Dedifferentiated amniotic fluid mesenchymal stem cell (primary cell): Measurements from ENCODE around the gene PLAA.

ENCODE experiments used
- DNase-seq: peaks from one replicate; pipeline ENCODE4 v3.0.0-alpha.2; 2016; ENCODE audit errors: extremely low spot score

PLAA gene

DNA sequence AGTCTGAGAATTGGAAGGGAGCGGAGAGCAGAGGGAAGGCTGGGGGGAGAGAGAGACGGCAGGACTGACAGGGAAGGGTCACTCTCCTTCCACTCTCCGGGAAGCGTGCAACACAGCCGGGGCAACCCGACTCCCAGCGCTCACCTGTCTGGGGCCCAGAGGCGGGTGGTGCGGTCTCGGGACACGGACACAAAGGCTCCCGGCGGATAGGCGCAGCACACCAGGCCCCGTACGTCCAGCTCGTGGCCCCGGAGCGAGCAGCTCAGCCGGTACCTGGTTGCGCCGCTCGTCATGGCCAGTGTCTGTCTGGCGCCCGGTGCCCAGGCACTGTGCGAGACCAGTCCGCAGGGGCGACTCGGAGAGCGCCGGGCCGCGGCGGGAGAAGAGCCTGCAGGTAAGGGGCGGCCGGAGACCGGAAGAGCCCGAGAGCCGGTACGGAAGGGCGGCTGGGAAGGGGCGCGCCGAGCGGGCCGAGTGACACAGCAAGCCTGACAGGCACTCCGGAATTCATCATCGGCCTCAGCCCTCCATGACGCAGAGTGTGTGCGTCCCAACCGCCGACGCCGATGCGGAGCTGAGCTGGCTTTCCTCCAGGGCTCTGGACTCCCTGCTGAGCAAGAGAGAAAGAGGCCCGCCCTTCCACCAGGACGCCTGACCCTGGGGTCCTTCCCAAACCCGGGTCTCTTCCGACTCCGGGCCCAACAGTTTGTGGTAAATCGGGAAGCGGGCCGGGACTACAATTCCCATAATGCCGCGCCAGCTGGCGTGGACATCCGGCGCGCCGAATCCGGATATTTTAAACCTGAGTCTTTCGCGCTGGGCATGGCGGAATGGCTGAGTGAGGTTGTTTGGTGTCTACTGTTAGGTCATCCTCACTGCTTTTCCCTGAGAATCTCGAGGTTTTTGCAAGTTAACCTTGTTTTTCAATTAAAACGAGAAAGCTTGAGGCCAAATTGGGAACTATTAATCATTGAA lies at the start of gene PLAA:
PLAA (minus strand) TSS at position 490 of the 975 bp plus-strand sequence; CDS start at position 293, 197 bp downstream.
- DNase-seq, result peak; percentile 91

DNA sequence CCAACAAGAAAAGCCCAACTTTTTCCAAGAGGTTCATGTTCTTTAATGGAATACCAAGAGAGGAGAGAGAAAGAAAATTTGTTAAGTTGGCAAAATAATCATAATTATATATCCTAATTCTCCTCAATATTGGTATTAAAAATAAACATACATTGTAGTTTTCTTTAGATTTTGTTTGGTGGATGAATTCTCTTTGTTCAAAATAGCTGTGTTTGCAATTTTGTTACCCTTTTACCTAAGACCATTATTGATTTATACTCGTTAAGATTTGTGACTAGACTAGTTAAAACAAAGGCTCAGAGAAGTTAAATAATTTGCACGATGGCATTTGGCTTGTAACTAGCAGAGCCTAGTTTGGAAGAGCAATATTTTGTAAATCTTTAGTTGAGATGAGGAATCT lies 48.8 kb upstream of the PLAA start:
- DNase-seq, result no peak

DNA sequence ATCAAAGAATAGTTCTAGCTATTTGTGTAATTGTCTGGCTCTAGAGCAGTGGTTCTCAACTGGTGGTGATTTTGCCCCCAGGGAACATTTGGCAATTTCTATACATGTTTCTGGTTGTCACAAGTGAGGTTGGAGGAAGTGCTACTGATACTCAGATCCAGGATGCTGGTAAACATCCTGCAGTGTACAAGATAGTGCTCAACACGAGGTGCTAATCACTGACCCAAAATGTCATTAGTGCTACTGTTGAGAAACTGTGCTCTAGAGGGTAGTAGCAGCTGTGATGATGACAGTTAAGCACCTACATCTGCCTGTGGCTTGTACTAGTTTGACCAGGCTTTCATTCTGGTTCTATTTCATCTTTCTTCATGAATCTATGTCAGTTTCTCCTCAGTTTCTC lies 36.3 kb upstream of the PLAA start:
- DNase-seq, result no peak

DNA sequence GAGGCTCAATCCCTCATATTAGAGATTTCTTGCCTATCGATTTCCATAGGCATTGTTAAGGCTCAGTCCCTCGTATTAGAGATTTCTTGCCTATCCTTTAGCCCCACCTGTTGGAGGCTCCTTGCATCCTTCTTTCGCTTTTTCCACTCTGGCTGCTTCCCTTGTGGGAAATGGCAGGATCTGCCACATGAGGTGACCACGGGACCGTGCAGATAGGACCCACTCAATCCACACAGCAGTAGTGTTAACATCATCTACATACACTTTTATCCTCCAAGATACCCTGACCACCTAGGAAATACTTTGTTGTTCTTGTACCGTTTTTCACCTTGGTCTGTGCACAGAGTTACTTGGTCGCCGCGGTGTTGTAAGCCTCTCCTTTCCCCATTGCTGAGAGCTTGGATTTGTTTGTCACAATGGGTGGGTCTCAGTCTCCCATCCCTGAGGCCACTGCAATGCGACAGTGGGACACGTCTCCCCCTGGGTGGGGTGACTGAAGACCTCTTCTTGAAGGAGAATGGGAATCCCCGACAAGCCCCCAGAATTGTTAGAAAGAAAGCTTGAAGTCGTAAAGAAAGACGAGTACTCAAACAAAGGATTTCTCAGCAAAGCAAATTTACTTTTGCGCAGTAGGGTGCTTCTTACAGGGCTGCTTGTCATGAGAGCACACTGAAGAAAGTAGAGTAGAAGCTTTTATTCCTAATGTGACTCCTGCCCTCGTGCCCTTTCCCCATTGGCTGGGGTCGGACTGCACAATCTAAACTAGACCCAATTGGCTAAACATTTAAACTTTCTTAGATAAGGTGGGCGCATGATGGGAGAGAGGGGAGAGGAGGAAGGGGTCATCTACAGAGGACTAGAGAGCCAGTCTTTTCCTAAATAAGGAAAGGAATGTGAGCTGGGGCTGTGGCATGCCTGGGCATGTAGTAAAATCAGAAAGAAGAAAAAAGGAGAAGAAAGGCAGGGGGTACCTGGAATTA lies 29.0 kb upstream of the PLAA start:
- no peak for DNase-seq

DNA sequence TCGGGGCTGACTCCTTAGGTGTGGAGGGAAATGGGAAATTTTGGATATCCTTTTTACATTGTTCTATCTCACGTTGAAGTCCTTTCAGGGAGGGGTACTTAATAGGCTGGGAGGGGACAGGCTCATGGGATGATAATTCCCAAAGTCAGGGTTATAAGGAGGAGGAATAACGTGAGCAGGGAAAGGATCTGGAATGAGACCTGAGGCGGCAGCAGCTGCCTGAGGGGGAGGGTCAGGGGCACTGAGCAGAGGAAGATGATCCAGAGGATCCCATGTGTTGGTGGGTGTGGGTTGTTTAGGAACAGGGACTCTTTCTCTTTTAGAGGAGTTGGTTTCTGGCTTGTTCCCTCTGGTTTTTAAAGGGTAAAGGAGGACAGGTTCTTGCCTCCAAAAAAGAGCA lies 27.9 kb upstream of the PLAA start:
- DNase-seq, result no peak

DNA sequence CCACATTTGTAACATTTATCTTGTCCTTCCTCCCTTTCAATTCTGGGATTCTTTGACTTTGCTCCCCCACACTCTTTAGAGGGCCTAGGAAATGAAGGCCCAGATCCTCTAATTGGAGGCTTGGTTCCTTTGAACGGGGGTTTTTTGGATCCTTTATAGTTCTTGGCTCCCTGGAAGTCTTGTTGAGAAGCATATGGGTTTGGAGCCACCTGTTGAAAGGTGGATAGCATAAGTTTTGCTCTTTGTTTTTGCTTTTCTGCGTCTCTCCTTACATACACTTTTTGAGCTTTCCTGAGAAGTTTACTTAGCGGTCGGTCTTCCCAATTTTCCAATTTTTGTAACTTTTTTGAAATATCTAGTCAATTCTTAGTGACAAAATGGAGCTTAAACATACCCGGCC lies 26.9 kb upstream of the PLAA start:
- DNase-seq, result no peak

DNA sequence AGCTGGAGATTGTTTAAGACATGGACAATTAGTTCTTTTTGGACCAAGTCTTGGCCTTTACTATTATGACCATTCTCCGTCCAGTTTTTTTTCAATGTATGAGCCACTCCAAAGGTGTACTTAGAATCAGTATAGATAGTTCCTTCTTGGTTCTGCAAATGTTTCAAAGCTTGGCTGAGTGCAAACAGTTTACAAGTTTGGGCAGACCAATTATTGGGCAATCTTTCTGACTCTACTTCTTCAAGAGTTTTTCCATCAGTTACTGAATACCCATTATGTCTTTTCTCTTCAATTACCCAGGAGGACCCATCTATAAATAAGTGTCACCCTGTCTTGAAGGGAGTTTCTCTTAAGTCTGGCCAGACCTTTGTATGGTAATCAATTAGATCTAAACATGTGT lies 24.7 kb upstream of the PLAA start:
- no peak for DNase-seq

DNA sequence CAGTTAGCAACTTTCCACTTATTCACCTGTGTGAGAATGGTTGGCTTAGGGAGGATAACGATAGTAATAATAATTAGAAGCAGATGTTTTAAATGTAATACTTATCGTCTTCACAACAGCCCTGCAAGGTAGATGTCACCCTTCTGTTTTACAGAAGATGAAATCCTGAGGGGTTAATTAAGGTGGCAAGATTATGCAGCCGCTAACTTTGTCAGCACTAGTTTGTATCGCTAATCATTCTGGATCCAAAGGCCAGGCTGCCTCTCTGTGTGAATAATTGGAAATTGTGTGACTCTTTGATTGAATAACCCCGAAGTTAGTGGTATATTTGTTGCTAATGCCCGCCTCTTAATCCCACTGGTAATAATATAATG lies 9.8 kb upstream of the PLAA start:
- no peak for DNase-seq

DNA sequence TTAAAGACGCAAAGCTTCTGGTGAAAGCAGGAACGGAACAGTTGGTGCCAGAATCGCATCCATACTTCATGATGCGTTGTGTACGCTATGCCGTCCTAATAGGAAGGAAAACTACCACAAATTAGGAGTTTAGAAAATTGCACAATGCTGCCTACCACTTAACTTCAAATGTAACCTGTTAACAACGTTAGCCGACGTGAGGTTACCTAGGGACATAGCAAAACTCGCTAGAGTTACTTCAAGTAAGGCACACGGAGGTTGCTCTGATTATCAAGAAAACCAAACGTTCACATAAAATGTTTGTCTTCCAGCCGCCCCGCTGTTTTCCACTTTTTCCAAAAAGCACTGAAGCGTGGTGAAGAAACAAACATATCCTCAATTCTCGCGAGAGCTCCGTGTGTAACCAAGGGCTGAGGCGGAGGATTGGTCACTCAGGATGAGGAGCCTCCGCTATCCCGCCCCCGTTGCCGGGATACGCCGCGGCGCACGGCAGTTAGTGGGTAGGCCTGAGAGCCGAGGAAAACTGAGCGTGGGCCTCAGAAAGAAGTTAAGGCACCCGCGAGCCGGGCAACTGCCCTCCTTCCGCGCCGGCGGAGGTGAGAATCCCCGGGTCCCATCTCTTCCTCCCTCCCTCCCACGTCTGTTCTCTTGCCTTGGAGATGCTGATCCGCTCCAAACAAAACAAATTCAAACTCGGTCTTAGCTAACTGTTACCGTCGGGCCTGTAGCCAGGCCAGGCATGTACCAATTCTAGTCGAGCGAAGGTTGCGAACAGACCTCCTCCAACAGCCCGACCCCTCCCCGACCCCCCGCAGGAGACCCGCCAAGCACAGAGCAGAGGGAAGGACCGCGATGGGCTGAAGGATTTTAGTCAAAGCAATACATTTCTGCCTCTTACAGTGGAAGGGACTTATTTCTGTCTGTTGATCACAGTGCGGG lies 9.1 kb upstream of the PLAA start, which contains the start of gene IFT74:
IFT74 (plus strand) TSS at position 492 of the 939 bp plus-strand sequence. CDS start 5,556 bp downstream, outside the sequence.
- peak; percentile 100 for DNase-seq

DNA sequence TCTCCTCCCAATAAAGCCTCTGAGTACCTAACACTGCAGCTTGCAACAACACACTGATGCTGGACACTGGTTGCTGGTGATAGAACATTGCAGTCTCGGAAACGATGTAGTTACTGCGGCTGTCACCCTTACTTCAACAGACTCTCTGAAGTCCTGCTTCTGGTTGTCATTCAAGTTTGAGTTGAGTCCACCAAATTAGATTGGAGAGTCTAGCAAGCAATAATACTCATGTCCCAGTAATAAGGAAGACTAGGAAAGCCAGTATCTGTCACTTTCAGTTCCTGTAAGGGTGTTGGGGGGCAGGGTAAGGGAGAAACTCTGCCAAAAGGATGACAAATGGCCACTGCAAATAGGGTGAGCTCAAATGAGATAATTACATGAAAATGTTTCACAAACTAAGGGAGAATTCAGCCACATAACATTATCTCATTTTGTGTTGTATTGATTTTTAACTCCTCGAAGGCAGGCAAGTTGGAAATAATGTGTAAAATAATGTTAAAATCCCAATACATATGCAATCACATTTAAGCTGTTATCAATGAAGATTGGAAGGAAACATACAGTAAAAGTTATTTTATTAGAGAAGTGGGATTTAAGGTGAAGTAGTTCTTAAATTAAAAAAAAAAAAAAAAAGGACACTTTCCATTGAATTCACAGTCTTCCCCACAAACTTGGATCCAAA lies 8.3 kb upstream of the PLAA start:
- DNase-seq, result no peak

DNA sequence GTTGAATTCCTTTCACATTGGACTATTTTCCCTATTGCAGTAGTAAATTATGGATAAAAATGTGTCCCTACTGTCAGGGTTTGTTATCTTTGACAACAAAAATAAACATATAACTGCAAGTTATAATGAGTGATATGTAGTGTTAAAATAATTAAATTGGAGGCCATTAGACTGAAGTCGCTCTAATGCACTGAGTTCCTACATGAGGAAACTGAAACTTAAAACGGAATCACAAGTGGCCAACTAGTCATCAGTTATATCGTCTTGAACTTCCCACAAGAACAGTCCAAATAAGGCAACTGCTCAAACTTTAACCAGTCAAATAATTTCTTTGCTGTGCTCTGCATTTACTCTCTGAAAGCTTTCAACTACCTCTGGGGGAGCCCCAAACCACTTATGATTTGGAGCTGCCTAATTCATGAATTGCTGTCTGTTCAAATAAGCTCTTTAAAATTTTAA lies 7.0 kb upstream of the PLAA start:
- no peak for DNase-seq

DNA sequence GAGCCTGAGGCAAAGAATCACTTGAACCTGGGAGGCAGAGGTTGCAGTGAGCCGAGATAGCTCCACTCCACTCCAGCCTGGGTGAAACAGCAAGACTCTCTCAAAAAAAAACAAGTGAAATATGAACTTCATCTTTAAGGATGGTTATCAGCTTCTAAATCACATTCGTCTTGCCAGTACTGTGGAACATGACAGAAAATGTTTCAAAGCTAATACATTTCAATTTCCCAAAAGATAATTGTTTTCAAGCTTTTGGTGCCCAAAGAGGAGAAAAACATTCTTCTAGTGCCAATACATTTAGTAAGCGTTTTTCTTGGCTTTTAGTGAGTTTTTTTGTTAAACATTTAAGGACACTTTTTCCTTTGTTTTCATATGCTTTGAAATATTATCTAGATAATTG lies 4.8 kb upstream of the PLAA start:
- DNase-seq, result no peak

DNA sequence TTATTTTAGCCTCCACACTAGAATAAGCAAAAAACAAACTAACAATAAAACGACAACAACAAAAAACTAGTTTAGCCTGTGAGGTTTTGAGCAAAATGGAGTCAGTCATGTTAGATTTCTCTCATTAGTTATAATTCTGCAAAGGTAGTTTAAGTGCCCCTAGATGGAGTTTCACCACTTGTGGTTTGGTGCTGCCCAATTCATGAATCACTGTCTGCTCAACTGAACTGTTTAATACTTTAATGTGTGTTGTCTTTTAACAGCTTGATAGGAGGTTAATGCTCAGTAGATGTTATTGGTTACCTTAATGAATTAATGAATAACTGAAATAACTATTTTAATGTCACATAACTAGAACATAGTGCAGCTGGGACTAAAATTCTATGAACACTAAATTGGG lies 3.5 kb upstream of the PLAA start:
- DNase-seq, result no peak

DNA sequence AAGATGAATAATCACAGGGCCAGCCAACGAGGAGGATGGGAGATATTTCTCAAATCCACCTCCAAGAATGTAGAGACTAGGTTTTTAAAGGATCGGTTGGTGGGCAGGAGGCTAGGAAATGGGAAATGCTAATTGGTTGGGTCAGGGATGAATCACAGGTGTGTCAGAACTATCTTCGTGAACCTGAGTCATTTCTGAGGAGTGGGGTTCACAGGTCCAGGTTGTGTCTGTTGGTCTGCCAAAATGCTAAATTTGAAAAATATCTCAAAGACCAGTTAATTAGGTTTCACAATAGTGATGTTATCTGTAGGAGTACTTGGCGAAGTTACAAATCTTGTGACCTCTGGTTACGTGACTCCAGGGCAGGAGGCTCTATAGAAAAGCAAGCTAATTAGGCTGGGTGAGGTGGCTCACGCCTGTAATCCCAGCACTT lies 2.6 kb upstream of the PLAA start:
- no peak for DNase-seq

DNA sequence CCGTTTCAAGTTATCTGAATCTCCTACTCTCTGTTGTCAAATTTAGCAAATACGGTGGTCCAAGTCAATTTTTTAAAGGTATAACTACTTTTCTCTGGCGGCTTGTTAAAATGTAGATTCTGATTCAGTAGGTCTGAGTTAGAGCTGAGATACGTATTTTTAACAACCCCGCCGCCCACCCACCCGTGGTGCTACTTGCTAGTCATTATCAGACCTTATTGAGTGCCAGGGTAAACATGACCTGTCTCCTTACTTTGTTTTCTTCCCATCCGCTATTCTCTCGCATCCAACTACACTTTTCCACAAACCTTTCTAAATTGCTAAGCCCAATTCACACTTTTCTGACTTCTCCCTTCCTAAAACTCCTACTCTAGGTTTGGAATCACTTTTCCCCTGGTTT lies 694 bp upstream of the PLAA start:
- DNase-seq, result no peak

DNA sequence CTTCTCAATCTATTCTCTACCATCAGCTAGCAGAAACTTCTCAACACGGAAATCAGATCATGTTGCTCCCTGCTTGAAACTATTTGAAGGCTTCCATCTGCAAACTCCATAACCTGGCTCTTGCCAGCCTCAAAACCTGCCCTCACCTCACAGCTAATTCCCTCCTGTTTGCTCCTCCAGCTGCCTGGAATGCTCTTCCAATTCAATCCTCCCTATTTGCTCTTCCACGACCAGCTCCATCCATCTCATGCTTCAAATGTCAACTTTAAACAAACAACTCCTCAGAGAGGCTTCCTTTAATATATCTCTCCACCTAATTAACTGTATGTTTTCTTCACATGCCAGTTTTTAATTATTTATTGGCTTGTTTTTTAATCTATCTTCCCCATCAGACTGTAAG lies 1.5 kb downstream of the PLAA start:
- DNase-seq, result no peak

DNA sequence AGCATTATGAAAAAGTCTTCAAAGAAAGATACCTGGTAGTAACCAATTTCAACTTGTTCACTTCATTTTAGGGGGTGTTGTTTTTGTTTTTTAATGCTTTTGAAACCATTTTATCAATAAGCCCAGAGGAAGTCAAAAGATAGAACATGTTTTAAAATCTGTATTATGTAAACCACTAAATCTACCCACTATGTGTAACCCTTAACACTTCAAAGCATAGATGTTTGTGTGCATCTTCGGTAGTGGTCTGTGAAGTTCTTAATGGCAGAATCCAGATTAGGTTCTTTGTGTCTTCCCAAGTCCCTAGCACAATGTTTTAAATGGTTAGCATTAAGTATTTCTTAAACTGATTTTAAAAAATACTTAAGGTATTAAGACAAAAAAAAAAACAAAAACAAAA lies 6.3 kb downstream of the PLAA start:
- no peak for DNase-seq

DNA sequence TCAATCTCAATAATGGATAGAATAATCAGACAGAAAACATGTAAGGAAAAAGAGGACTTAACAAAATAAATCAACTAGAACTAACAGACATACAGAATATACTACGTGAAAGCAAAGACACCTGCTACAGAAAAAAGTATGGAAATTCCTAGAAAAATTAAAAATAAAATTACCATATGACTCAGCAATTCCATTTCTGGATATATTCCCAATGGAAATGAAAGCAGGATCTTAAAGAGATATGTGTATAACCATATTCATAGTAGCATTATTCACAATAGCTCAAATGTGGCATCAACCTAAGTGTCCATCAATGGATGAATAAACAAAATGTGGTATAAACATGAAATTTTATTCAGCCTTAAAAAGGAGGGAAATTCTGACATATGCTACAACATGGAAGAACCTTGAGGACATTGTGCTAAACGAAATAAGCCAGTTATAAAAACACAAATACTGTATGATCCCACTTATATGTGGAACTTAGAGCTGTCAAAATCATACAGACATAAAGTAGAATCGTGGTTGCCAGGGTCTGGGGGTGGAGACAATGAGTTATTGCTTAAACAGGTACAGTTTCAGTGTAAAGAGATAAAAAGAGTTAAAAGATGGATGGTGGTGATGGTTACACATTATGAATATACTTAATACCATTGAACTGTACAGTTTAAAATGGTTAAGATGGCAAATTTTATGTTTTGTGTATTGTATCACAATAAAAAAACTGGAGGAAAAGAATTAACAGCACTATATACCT lies 6.9 kb downstream of the PLAA start:
- no peak for DNase-seq

DNA sequence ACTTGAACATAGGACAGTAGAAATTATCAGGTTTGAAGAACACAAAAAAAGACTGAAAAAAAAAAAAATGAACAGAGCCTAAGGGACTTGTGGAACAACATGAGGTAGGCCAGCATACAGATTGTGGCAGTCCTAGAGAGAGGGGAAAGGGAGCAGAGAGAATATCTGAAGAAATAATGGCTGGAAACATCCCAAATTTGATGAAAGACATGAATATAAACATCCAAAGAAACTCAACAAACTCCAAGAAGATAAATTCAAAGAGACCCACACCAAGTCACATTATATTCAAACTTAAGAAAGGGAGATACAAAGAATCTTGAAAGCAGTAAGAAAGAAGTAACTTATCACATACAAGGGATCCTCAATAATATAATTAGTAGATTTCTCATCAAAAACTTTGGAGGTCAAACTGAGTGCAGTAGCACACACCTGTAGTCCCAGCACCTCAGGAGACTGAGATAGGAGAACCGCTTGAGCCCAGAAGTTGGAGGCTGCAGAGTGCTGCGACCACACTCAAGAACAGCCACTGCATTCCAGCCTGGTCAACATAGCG lies 9.1 kb downstream of the PLAA start:
- DNase-seq, result no peak
